Left renal cortex interstitium (tissue), 4 donors: ENCODE measurements around the gene HSD17B14. TPM values are rescaled to one million over a fixed set of nuclear protein-coding genes. Genes with fewer than 3 reads are reported as not detected.
"Not testable (repeated sequence)": the region's sequence is repeated elsewhere in the genome, so short reads cannot be mapped to it uniquely, and the experiment has no call there.

Source experiments
- DNase-seq, 4 donors: peaks; one replicate each; pipeline ENCODE4 v3.0.0-alpha.2; 2013; ENCODE audit warnings: low read depth in 4 of 4, low spot score in 2 of 4, missing footprints in 1 of 4
- polyA plus RNA-seq, 4 donors: library from polyadenylated mRNA; unstranded; fragments of 120-200 nt; gene quantifications; one replicate each; pipeline ENCODE4 v1.2.1, GENCODE V29; 2013; ENCODE audit not compliant: insufficient read length in 4 of 4

The HSD17B14 gene
- polyA plus RNA-seq, 4 donors: 30.0 to 40.4 (median 36.2) TPM

DNA sequence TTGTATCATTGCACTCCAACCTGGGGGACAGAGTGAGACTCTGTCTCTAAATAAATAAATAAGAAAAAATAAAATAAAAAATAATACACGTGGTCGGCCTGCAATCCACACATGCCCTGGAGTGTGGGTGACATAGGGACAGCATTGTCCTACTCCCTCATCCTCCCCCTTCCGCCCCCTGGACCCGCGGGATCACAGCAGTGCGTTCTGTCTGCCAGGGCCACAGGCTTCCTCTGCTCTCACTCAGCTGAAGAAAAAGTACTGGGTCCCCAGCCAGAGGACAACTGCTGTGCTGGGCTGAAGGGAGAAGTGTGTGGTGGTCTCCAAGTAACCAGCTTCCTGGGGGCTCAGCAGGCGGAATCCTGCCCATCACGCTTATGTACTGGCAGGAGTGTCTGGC lies 31.8 kb downstream of the HSD17B14 start:
- no peak for DNase-seq

GRCh38 chr19:48802623-48803022 lies 33.7 kb downstream of the HSD17B14 start:
- no peak for DNase-seq

DNA sequence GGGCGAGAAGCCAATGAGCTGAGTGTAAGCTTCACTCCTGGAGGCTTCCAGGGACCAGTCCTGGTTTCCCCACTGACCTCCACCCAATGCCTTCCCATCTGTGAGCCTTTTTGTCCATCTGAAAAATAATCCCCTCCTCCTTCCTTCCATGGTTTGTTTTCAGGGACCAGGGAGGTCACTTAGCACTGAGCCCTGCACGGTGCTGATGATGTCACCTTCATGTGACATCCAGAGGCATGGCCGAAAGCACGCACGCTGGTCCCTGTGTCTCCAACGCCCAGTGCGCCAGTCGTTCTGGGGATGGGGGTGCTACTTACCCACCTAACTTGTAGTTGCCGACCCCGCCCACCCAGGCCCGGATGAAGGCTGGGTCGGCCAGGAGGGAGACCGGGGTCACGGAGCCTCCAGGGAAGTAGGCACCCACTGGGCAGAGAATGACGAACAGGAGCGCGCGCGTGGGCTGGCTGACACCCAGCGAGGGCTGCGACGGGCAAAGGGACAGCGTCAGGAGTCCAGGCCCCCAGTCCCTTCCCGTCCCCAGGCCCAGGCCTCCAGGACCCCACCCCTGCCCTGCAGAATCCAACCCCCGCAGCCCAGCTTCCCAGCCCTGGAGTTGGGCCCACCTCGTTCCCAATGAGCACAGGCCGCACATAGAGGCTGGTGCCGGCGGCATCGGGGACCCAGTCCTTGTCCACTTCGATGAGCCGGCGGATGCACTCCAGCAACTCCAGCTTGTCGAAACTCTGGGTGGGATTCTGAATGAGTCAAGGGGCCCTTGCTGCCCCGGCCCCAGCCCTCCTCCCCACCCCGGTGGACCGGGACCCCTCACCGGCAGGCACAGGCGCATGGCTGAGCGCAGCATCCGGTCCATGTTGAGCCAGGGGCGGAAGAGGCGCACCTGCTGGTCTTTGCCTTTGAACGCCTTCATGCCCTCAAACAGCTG lies 36.7 kb downstream of the HSD17B14 start:
- no peak for DNase-seq

GRCh38 chr19:48798937-48799336 lies 37.4 kb downstream of the HSD17B14 start:
- DNase-seq: no peak

DNA sequence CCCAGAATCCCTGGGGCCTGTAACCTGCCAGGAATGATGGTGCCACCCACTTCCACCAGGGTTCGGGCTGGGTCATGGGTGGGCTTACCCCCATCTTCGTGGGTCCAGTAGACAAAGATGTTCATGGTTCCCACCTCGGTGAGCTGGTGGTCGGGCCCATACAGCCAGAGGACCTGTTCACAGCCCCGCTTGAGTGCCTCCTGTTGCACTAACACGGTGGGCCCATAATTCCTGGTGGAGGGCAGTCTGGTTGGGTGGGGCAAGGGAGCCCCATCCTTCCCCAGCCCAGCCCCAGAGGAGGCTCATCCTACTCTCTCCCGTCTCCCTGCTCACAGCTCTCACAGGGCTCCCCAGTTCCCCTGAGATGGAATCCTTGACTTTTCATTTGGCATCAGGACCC lies 39.2 kb downstream of the HSD17B14 start:
- no peak for DNase-seq

GRCh38 chr19:48796298-48797083 lies 39.8 kb downstream of the HSD17B14 start:
- DNase-seq: no peak

DNA sequence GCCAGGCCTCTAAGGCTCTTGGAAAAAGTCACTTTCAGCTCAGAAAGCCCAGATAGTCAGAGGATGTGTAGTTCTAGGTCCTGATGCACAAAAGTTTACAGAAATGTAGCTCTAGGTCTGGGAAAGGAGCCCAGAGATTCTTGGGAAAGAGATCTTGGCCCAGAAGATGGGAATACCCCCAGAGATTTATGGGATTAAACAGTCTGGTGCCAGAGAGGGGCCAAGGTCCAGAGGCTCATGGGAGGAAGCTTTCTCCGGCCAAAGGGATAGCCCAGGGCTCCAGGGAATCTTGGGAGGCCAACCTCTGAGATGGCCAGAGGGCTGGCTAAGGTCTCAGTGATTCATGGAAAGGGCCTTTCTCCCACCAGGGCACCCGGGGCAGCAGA lies 40.6 kb downstream of the HSD17B14 start:
- DNase-seq: no peak

GRCh38 chr19:48795055-48795684 lies 41.1 kb downstream of the HSD17B14 start:
- DNase-seq: peak; percentile 83 to 92 (median 88)

- DNase-seq: no peak
Measured at GRCh38 chr19:48794291-48794690, 42.0 kb downstream of the HSD17B14 start.

DNA sequence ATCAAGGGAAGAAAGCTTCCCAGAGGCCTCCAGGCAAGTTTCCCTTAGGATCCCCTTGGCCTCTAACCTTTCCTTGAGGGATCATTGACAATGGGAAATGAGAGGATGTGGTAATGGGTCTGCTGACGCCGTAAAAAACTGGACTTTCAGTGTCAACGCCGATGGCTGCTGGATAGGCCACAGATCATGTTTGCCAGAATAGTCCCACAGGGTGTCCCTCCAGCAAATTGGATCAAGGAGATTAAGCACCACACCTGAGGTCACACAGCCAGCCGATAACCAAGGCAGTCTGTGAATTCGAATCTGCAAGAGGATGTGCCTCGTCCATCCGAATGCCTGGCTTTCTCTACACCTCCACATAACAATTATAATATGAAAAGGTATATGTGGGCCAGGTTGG lies 43.0 kb downstream of the HSD17B14 start:
- no peak for DNase-seq

GRCh38 chr19:48787331-48787730 lies 49.0 kb downstream of the HSD17B14 start:
- DNase-seq: not testable (repeated sequence)

DNA sequence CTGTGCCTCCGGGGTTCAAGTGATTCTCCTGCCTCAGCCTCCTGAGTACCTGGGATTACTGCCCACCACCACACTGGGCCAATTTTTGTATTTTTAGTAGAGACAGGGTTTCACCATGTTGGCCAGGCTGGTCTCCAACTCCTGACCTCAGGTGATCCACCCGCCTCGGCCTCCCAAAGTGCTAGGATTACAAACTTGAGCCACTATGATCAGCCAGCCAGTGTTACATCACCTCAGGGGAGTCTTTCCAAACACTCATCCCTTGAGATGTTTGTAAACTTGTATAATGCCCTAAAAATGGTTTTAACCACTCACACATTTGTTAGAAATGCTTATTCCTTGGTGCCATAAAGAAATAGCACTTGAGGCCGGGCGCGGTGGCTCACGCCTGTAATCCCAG lies 49.9 kb downstream of the HSD17B14 start:
- DNase-seq: not testable (repeated sequence)

DNA sequence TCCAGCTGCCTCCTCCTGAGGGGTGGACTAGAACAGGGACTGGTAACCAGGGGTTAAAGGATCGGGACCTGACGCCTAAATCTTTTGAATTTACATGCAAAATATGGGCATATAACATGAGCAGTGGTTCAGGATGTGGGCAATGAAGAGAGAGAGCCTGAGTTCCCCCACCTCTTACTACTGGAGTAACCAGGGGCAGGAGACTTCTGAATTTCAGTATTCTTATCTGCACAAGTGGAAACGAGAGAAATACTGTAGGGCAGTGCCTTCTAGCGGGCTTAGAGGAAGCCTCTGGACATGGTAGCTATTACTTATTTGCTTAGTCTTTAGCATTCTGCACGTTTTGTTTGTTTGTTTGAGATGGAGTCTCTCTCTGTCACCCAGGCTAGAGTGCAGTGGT lies 51.8 kb downstream of the HSD17B14 start:
- no peak for DNase-seq

DNA sequence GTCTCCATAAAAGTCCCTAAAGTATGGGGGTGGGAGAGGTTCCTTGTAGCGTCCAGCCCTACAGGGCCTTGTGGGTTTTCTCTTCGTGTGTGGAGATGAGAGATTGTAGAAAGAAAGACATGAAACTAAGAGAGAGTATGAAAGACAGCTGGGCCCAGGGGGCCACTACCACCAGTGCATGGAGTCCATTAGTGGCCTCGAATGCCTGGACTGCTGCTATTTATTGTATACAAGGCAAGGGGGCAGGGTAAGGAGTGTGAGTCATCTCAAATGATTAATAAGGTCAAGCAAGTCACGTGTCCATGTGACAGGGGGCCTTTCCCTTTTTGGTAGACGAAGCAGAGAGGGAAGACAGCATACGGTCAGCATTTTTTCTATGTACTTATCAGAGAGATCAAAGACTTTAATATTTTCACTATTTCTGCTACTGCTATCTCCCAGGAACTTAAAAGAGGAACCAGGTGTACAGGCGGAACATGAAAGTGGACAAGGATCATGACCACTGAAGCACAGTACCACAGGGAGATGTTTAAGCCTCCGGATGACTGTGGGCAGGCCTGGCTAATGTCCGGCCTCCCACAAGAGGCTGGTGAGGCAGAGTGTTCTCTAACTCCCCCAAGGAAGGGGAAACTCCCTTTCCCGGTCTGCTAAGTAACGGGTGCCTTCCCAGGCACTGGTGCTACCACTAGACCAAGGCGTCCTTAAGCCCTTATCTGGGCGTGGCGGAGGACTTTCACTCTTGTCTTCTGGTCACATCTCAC lies 55.5 kb downstream of the HSD17B14 start:
- no peak for DNase-seq

GRCh38 chr19:48779636-48780035 lies 56.7 kb downstream of the HSD17B14 start:
- no peak for DNase-seq

DNA sequence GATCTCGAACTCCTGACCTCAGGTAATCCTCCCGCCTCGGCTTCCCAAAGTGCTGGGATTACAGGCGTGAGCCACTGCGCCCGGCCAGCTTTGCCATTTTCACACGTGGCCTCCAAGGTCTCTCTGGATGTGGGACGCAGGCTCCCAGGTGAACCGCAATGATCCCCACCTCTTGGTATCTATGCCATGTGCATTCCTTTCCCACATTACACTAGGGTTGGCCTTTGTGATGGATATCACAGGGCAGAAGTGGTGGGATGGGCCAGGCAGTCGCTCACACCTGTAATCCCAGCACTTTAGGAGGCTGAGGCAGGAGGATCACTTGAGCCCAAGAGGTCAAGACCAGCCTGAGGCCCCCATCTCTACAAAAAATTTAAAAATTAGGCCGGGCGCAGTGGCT lies 58.6 kb downstream of the HSD17B14 start:
- no peak for DNase-seq

DNA sequence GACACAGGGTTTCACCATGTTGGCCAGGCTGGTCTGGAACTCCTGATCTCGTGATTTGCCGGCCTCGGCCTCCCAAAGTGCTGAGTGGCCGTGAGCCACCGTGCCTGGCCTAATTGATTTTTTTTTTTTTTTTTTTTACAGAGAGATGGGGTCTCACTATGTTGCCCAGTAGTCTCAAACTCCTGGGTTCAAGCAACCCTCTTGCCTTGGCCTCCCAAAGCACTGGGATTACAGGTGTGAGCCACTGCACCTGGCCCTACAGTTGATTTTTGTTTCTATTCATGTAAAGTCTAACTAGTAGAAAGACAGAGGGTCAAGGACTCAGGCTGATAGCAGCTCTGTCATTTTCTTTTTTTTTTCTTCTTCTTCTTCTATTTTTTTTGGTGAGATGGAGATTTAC lies 59.2 kb downstream of the HSD17B14 start:
- DNase-seq: no peak

GRCh38 chr19:48772503-48772953 lies 63.8 kb downstream of the HSD17B14 start:
- no peak for DNase-seq

DNA sequence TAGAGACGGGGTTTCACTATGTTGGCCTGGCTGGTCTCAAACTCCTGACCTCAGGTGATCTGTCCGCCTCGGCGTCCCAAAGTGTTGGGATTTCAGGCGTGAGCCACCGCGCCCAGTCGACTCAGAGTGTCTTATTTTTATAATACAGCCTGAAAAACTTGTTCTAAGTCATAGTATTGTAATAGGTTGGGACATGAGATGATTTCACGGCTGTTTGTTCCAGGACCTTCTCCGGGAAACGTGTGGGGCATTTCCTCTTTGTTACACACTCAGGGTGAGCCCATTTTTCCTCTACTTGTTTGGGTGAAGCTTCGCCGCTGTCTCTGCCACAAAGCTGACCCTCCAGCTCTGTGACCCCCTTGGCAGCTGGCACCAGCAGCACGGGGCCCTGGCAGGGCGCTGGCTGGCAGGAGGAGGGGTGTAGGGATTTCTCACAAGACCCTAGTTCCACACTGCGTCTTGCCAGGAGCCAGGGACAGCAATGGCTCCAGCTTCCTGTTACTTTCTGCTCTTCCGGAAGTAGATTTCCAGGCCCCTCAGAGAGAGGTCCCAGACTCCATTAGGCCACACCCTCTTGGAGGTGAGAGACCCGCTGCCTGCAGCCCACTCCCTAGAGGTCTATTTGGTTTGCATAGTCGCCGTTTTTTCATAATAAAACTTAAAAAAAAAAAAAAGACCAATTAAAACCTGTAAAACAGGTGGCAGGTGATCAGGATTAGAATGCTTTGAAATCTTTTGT lies 65.4 kb downstream of the HSD17B14 start:
- no peak for DNase-seq

GRCh38 chr19:48770266-48770665 lies 66.0 kb downstream of the HSD17B14 start:
- DNase-seq: no peak
